ENCODE measurements around the gene CCDC154. TPM values are rescaled to one million over a fixed set of nuclear protein-coding genes. Genes with fewer than 3 reads are reported as not detected.

CCDC154 gene
- total and polyA plus RNA-seq, 2 of the 4 experiments (the other 2 are of a cell fraction) = 0.09 TPM; not detected in 1

DNA sequence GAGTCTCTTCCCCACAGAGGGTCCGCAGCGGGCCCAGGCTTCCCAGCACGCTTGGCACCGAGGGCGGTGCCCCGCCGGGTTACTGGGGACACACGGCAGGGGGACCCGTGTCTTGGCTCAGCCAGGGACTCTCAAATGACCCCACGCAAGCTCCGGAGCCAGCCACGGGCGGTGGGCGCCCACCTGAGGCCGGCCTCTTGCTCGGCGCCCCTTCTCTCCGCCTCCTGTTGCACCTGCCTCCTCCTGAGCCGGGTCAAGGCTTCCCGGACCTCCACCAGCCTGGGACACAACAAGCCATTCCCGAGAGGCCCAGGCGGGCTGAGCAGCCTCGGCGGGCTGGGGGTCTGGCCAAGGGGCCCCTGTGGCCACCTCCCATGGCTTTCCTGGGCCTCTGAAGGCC is 1.7 kb downstream of the CCDC154 start:
- 85% methylated on average over 20 of the region's 24 CpGs; no CpG with 5 or more reads in 1 of the 2 experiments for WGBS, 2 experiments (ENCODE audit: extremely low coverage in 2 of 2, insufficient read length in 1 of 2)
- no peak overlapping the region for H4K91ac ChIP-seq (ENCODE audit: insufficient read depth, low read depth, low read length)
- H3K9me3 ChIP-seq (ENCODE audit: control insufficient read depth, insufficient read depth, low read length) = no peaks in the 10 kb centered on the region
- ChIA-PET CTCF (no interaction called here), POLR2A (ENCODE audit: unreplicated experiment) (no interaction called here)
- H3K9ac ChIP-seq (ENCODE audit: low read depth, low read length) = no peak overlapping the region
- no peak overlapping the region for H3K4me3 ChIP-seq (ENCODE audit: insufficient read depth, low read depth, low read length)
- no peaks in the 10 kb centered on the region for H4K20me1 ChIP-seq (ENCODE audit: insufficient read depth, low read length)
- dilution Hi-C loops (cut with HindIII; ENCODE audit: low sequenced_read_pairs, unreplicated experiment) = no loop called here
- no peak overlapping the region for H2AK5ac ChIP-seq (ENCODE audit: low read depth, low read length)
- in situ Hi-C loops (cut with MboI; ENCODE audit: low sequenced_read_pairs) = no loop called here
- intact Hi-C loops (cut with micrococcal nuclease) = no loop called here
- no peak overlapping the region for H2BK15ac ChIP-seq (ENCODE audit: low read depth, low read length)
- no peak overlapping the region for H3K27ac ChIP-seq (ENCODE audit: insufficient read depth, low read length)
- H3K36me3 ChIP-seq (ENCODE audit: control insufficient read depth, insufficient read depth, low read length) = peaks cover 8% of the 10 kb centered on the region; the same call in 1 of the 2 replicates
- no peak overlapping the region for H3K4ac ChIP-seq (ENCODE audit: low read depth, low read length)
- H3K56ac ChIP-seq (ENCODE audit: extremely low read depth, insufficient read depth, low read length) = no peak overlapping the region
- H2AFZ ChIP-seq (replicated peaks; ENCODE audit: low read length, poor library complexity) = no peak overlapping the region
- H2BK5ac ChIP-seq (ENCODE audit: low read depth, low read length, poor library complexity, severe bottlenecking) = no peak overlapping the region
- H4K8ac ChIP-seq (ENCODE audit: low read depth in 2 of 2, low read length in 2 of 2) = no peak overlapping the region
- H3K23ac ChIP-seq (ENCODE audit: low read depth, low read length) = no peak overlapping the region
- no peak for TF ChIP-seq FOS (IDR thresholded peaks at IDR 0.05; ENCODE audit: low read depth, low read length)
- no peak for TF ChIP-seq RCOR1 (IDR thresholded peaks at IDR 0.05; ENCODE audit: insufficient replicate concordance, low read length)
- no peak for TF ChIP-seq RAD21 (IDR thresholded peaks at IDR 0.05; ENCODE audit: low read length)
- TF ChIP-seq, protein P1, sequence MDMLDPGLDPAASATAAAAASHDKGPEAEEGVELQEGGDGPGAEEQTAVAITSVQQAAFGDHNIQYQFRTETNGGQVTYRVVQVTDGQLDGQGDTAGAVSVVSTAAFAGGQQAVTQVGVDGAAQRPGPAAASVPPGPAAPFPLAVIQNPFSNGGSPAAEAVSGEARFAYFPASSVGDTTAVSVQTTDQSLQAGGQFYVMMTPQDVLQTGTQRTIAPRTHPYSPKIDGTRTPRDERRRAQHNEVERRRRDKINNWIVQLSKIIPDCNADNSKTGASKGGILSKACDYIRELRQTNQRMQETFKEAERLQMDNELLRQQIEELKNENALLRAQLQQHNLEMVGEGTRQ (IDR thresholded peaks at IDR 0.05; ENCODE audit: low read depth, low read length) = no peak
- TF ChIP-seq MXI1 (IDR thresholded peaks at IDR 0.05; ENCODE audit: borderline replicate concordance, low read depth, low read length) = no peak
- TF ChIP-seq MAZ (IDR thresholded peaks at IDR 0.05; ENCODE audit: borderline replicate concordance, low read depth, low read length) = no peak
- no peak for TF ChIP-seq SMC3 (IDR thresholded peaks at IDR 0.05; ENCODE audit: low read depth, low read length)
- no peak for TF ChIP-seq POLR2A (IDR thresholded peaks at IDR 0.05; ENCODE audit: low read depth, low read length)
- TF ChIP-seq CTCF (conservative IDR thresholded peaks at IDR 0.05; ENCODE audit: low read depth, low read length) = no peak
- no peak for TF ChIP-seq ELK1 (IDR thresholded peaks at IDR 0.05; ENCODE audit: borderline replicate concordance, low read depth, low read length)
- no peaks in the 10 kb centered on the region for H3K4me1 ChIP-seq (ENCODE audit: control insufficient read depth, insufficient read depth, low read length)
- BruUV-seq (replicated peaks) = no TSS peak
- no peak for ATAC-seq (ENCODE audit: low read depth)
- no peak overlapping the region for H3K14ac ChIP-seq (replicated peaks; ENCODE audit: low read depth, low read length)
- H4K5ac ChIP-seq (ENCODE audit: low read depth, low read length) = no peak overlapping the region
- H3K18ac ChIP-seq (ENCODE audit: low read depth, low read length) = no peak overlapping the region
- no peak for DNase-seq
- no peaks in the 10 kb centered on the region for H3K79me1 ChIP-seq (ENCODE audit: low read depth in 1 of 2, low read length in 2 of 2)
- no peak overlapping the region for H2AK9ac ChIP-seq (replicated peaks; ENCODE audit: low read depth, low read length, poor library complexity)
- H3K9me1 ChIP-seq (ENCODE audit: insufficient read depth, low read length) = no peaks in the 10 kb centered on the region
- H3K27me3 ChIP-seq (ENCODE audit: control insufficient read depth, insufficient read depth, low read length) = no peaks in the 10 kb centered on the region
- H3K4me2 ChIP-seq (ENCODE audit: low read depth, low read length) = no peak overlapping the region
- no peak overlapping the region for H2BK20ac ChIP-seq (ENCODE audit: low read depth, low read length)
- H2BK120ac ChIP-seq (ENCODE audit: low read depth, low read length) = no peak overlapping the region

Data from IMR-90 (cell line).